Activated CD8-positive, alpha-beta memory T cell treated with anti-CD3 and anti-CD28 coated beads, Interleukin-2, amount 50 U/mL, for 1 hour (primary cell): ENCODE results near the gene ABHD15.

ENCODE experiments used
- DNase-seq: peaks from one replicate; pipeline ENCODE4 v3.0.0-alpha.2; 2020; ENCODE audit errors: extremely low read depth

The ABHD15 gene

GRCh38 chr17:29566473-29567303, at the start of gene ABHD15:
Gene ABHD15 (minus strand): TSS chr17:29567037. CDS start chr17:29566966, 71 bp downstream.
- no peak for DNase-seq

GRCh38 chr17:29615492-29616299, 48.9 kb upstream of the ABHD15 start:
- no peak for DNase-seq

- peak; percentile 60 for DNase-seq
Observed at GRCh38 chr17:29615048-29615385, 48.2 kb upstream of the ABHD15 start.

GRCh38 chr17:29614349-29615047, 47.7 kb upstream of the ABHD15 start:
- no peak for DNase-seq

- no peak for DNase-seq
Observed at GRCh38 chr17:29613856-29614255, 47.0 kb upstream of the ABHD15 start.

GRCh38 chr17:29613352-29613837, 46.6 kb upstream of the ABHD15 start:
- peak; percentile 60 for DNase-seq

GRCh38 chr17:29612404-29613280, 45.8 kb upstream of the ABHD15 start:
- no peak for DNase-seq

- no peak for DNase-seq
Observed at GRCh38 chr17:29612094-29612403, 45.2 kb upstream of the ABHD15 start.

GRCh38 chr17:29611351-29612093, 44.7 kb upstream of the ABHD15 start:
- no peak for DNase-seq

- DNase-seq, result no peak
Observed at GRCh38 chr17:29610395-29610794, 43.6 kb upstream of the ABHD15 start.

GRCh38 chr17:29608986-29609385, 42.1 kb upstream of the ABHD15 start:
- DNase-seq, result no peak

- no peak for DNase-seq
Observed at GRCh38 chr17:29607557-29608195, 40.8 kb upstream of the ABHD15 start.

GRCh38 chr17:29603109-29603674, 36.4 kb upstream of the ABHD15 start:
- DNase-seq, result no peak

- no peak for DNase-seq
Observed at GRCh38 chr17:29597361-29598172, 30.7 kb upstream of the ABHD15 start.

GRCh38 chr17:29596811-29597210, 30.0 kb upstream of the ABHD15 start:
- no peak for DNase-seq

- DNase-seq, result no peak
Observed at GRCh38 chr17:29595943-29596774, 29.3 kb upstream of the ABHD15 start.

GRCh38 chr17:29595107-29595942, 28.5 kb upstream of the ABHD15 start:
- no peak for DNase-seq
